Central memory CD8-positive, alpha-beta T cell (primary cell): Measurements from ENCODE around the gene RASA3.

Experiments used
- ATAC-seq: fragments of 150-1000 bp; cut with Tn5 transposase; replicated peaks from 2 replicates; pipeline ENCODE4 v1.10.0; 2022; ENCODE audit warnings: mild to moderate bottlenecking, moderate FRiP score, moderate number of reproducible peaks; ENCODE audit not compliant: poor library complexity, severe bottlenecking; ENCODE audit errors: extremely low read depth
- DNase-seq, 2 donors: peaks; one replicate each; pipeline ENCODE4 v3.0.0; 2021; ENCODE audit warnings: low spot score in 2 of 2
- H3K27ac Mint-ChIP-seq: one replicate; pipeline ENCODE4 v1.8.0; 2022; ENCODE audit warnings: low read depth, mild to moderate bottlenecking, moderate library complexity, mixed read lengths
- H3K27me3 Mint-ChIP-seq: one replicate; pipeline ENCODE4 v1.8.0; 2022; ENCODE audit warnings: mixed read lengths
- H3K36me3 Mint-ChIP-seq: one replicate; pipeline ENCODE4 v1.8.0; 2022; ENCODE audit warnings: mild to moderate bottlenecking, moderate library complexity, mixed read lengths; ENCODE audit not compliant: insufficient read depth
- H3K4me1 Mint-ChIP-seq: one replicate; pipeline ENCODE4 v1.8.0; 2022; ENCODE audit warnings: mixed read lengths
- H3K4me3 Mint-ChIP-seq: one replicate; pipeline ENCODE4 v1.8.0; 2022; ENCODE audit warnings: mild to moderate bottlenecking, moderate library complexity, mixed read lengths
- H3K9me3 Mint-ChIP-seq: one replicate; pipeline ENCODE4 v1.8.0; 2022; ENCODE audit warnings: mixed read lengths

Gene RASA3

DNA sequence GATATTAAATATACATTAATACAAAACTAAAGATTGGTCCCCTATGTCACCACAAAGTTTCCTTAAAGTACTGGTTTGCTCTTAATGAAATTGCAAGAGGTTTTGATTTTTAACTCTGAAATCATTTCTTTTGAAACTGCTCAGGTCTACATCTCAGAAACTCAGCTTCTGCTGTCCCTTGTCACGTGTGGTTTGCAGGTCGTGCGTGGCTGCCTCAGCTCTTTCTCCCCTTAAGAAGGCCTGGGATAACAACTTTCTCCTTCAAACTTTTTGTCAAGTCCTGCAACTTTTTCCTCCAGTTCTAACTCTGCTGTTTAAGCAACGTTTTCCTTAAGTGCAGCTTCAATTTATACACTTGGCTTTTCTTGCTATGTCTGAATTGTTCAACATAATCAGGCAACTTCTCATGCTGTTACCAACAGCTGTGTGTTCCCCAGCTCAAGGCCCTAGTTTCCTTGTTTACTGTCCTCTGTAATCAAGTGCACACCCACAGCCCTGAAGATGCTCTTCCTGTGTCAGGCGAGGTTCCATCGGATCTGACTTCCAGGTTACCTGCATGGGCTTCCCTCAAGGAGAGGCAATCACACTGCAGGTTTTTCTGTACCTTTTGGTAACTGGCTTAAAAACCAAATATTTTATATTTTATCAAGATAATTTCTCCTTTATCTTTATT lies 172.0 kb downstream of the RASA3 start:
- peaks cover 7% of the 10 kb centered on the region for H3K9me3 Mint-ChIP-seq
- H3K4me3 Mint-ChIP-seq, result no peak overlapping the region
- no peak for ATAC-seq
- no peak for DNase-seq
- peaks cover 32% of the 10 kb centered on the region for H3K36me3 Mint-ChIP-seq
- no peaks in the 10 kb centered on the region for H3K27me3 Mint-ChIP-seq
- H3K4me1 Mint-ChIP-seq, result peaks cover 19% of the 10 kb centered on the region
- no peak overlapping the region for H3K27ac Mint-ChIP-seq

DNA sequence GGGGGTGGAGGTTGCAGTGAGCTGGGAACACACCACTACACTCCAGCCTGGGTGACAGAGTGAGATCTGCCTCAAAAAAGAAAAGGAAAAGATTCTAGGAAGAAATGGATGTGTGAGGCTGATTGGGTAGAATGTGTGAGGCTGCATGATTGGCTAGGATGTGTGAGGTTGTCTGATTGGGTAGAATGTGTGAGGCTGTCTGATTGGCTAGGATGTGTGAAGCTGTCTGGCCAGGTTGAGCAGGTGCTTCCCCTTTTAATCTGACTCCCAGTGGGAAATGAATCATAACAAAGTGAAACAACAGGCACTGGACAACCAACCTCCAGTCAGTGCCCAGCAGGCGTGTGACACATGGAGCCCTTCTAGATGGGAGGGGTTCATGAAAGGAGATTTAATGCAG lies 173.2 kb downstream of the RASA3 start:
- Mint-ChIP-seq H3K4me3 (no peak overlapping the region), H3K27ac (peak overlapping the region; percentile 47)

DNA sequence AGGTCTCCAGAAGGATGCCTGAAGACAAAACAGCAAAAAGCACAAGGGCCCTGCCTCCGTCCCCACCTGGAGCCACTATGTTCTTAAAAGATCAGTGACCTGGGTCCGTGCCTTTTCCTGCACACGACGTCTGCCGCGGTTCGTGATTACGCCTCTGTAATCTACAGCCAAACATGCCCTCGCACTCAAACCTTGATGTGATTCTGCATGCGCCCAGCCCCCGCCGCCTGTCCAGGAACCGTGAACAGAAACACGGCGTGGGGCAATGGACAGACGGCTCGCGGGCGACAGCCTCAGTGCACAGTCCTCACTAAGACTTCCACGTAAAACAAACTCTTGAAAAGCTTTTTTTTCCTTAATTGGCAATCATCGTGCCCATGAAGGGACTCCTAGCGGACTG lies 174.1 kb downstream of the RASA3 start:
- Mint-ChIP-seq H3K27ac (peak overlapping the region; percentile 88), H3K4me3 (no peak overlapping the region), H3K27me3 (no peaks in the 10 kb centered on the region), H3K9me3 (peaks cover 7% of the 10 kb centered on the region), H3K36me3 (peaks cover 37% of the 10 kb centered on the region), H3K4me1 (peaks cover 19% of the 10 kb centered on the region)
- DNase-seq, result no peak
- no peak for ATAC-seq

More for the DNA sequence above, 173.2 kb downstream of the RASA3 start:
- peaks cover 7% of the 10 kb centered on the region for H3K9me3 Mint-ChIP-seq
- peaks cover 19% of the 10 kb centered on the region for H3K4me1 Mint-ChIP-seq
- no peak for DNase-seq
- no peaks in the 10 kb centered on the region for H3K27me3 Mint-ChIP-seq
- ATAC-seq, result no peak
- peaks cover 42% of the 10 kb centered on the region for H3K36me3 Mint-ChIP-seq

DNA sequence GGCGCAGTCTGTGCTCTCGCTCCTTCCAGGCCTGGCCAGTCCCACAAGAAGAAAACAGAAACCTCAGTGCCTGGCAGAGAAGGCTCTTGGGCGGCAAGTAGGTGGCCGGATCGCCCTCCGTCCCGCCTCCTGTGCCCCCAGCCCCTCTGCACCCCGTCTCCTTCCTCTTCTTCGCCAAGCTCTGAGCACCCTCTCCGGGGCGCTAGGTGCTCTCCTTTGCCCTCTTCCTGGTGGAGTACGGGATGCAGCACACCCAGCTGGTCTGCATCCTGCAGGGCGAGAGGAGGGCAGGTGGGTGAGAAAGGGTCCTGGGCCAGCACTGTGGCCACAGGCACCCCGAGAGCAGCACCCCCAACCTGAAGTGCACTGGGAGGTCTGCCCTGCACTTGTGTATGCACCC lies 175.9 kb downstream of the RASA3 start:
- peak overlapping the region; percentile 88 for H3K27ac Mint-ChIP-seq

DNA sequence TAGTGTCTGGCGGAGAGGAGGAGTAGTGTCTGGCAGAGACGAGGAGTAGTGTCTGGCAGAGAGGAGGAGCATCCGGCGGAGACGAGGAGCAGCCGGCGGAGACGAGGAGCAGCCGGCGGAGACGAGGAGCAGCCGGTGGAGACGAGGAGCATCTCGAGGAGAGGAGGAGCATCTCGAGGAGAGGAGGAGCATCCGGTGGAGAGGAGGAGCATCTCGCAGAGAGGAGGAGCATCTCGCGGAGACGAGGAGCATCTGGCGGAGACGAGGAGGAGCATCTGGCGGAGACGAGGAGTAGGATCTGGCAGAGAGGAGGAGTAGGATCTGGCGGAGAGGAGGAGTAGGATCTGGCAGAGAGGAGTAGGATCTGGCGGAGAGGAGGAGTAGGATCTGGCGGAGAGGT lies 176.7 kb downstream of the RASA3 start:
- peak overlapping the region; percentile 88 for H3K27ac Mint-ChIP-seq
- peaks cover 19% of the 10 kb centered on the region for H3K4me1 Mint-ChIP-seq

More for the DNA sequence above, 175.9 kb downstream of the RASA3 start:
- ATAC-seq, result no peak
- DNase-seq, result no peak
- Mint-ChIP-seq H3K4me1 (peaks cover 19% of the 10 kb centered on the region), H3K4me3 (peak overlapping the region; percentile 27), H3K27me3 (no peaks in the 10 kb centered on the region), H3K36me3 (peaks cover 41% of the 10 kb centered on the region), H3K9me3 (peaks cover 7% of the 10 kb centered on the region)

DNA sequence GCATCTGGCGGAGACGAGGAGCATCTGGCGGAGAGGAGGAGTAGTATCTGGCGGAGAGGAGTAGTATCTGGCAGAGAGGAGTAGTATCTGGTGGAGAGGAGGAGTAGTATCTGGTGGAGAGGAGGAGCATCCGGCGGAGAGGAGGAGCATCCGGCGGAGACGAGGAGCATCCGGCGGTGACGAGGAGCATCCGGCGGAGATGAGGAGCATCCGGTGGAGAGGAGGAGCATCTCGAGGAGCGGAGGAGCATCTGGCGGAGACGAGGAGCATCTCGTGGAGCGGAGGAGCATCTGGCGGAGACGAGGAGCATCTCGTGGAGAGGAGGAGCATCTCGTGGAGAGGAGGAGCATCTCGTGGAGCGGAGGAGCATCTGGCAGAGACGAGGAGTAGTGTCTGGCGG lies 177.2 kb downstream of the RASA3 start:
- peak overlapping the region; percentile 44 for H3K4me3 Mint-ChIP-seq
- peaks cover 7% of the 10 kb centered on the region for H3K9me3 Mint-ChIP-seq
- H3K36me3 Mint-ChIP-seq, result peaks cover 46% of the 10 kb centered on the region
- no peaks in the 10 kb centered on the region for H3K27me3 Mint-ChIP-seq
- ATAC-seq, result no peak
- H3K4me1 Mint-ChIP-seq, result peaks cover 19% of the 10 kb centered on the region
- peak overlapping the region; percentile 88 for H3K27ac Mint-ChIP-seq
- no peak for DNase-seq

More for the DNA sequence above, 176.7 kb downstream of the RASA3 start:
- no peaks in the 10 kb centered on the region for H3K27me3 Mint-ChIP-seq
- ATAC-seq (no peak), DNase-seq (no peak)
- peaks cover 42% of the 10 kb centered on the region for H3K36me3 Mint-ChIP-seq
- H3K9me3 Mint-ChIP-seq, result peaks cover 7% of the 10 kb centered on the region
- peak overlapping the region; percentile 27 for H3K4me3 Mint-ChIP-seq

DNA sequence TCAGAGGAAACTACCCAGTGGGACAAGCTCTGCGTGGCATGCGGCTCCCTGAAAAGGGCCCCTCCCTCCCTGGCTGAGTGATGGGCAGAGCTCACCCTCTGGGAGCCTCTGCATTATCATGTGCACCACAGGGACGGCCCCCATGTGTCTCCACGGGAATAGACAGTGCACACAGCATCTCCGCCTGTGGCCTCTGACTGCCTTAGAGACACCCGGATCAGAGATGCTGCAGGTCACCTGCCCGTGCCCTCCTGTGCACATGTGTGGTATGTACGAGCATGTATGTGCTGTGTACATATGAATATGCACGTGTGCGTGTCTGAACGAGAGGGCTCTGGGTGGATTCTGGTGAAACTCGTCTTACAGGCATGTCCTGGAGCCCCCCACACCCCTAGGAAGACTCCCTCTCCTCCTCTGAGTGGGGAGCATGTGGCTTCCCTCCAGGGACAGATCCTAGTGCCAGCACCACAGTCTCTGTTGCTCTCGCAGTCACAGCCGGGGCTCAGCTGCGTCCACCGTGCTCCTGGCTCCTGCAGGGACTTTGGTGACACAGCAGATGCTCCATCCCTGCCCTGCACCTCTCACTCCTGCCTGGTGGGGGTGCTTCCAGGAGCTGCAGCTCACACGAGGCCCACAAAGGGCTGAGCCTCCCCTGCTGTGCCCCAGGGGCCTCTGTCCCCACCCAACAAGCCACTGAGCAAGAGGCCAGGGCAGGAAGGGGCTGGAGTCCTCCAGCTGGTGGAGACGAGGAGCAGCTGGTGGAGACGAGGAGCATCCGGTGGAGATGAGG lies 178.2 kb downstream of the RASA3 start:
- no peaks in the 10 kb centered on the region for H3K27me3 Mint-ChIP-seq
- H3K36me3 Mint-ChIP-seq, result peaks cover 44% of the 10 kb centered on the region
- peak overlapping the region; percentile 88 for H3K27ac Mint-ChIP-seq
- no peak overlapping the region for H3K4me3 Mint-ChIP-seq
- ATAC-seq (no peak), DNase-seq (no peak)
- H3K4me1 Mint-ChIP-seq, result peaks cover 19% of the 10 kb centered on the region
- H3K9me3 Mint-ChIP-seq, result peaks cover 7% of the 10 kb centered on the region

DNA sequence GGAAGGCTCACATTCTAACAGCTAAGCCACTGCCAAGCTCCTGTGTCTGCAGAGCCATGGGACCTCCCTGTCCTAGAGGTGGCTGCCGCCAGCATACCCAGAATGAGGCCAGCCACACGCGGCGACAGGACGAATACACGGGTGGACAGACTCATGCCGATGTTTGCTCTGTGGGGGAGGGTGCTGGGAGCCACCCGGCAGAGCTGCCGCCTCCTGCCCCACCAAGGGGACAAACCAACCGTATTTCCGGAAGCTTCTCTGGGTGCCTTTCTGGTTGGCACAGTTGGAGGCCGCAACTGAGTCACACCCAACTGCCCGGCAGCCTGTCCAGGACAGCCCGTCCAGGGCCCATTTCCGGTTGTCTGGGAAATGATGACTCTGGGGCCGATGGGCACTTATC lies 178.9 kb downstream of the RASA3 start:
- Mint-ChIP-seq H3K27ac (no peak overlapping the region), H3K4me1 (peaks cover 19% of the 10 kb centered on the region), H3K27me3 (no peaks in the 10 kb centered on the region), H3K4me3 (no peak overlapping the region), H3K36me3 (peaks cover 44% of the 10 kb centered on the region), H3K9me3 (peaks cover 7% of the 10 kb centered on the region)
- DNase-seq (no peak), ATAC-seq (no peak)

DNA sequence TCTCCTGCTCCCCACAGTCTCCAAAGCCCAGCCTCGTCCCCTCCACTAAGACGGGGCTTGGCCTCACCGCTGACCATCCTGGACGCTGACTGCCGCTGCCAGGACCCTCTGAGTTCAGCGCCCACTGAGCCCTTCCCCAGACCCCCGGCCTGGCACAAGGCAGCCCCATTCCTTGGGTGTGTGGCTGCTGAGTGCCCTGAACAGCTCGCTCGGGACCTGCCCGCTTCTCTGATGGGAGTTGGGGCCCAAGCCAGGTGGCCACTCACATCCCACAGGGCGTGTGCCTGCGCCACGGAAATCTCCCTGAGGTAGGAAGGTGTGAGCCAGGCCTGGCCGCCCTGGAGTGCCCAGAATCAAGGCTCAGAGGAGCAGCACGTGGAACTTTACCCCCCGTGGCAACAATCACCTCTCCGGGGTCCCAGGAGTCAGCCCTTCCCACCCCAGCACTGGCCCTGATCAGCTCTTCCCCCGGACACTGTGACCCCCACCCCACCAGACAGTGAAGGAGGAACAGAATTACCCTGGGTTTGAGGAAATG lies 179.4 kb downstream of the RASA3 start:
- ATAC-seq (no peak), DNase-seq (no peak)
- Mint-ChIP-seq H3K27ac (no peak overlapping the region), H3K4me3 (no peak overlapping the region), H3K36me3 (peaks cover 41% of the 10 kb centered on the region), H3K4me1 (peaks cover 17% of the 10 kb centered on the region), H3K9me3 (peaks cover 7% of the 10 kb centered on the region), H3K27me3 (no peaks in the 10 kb centered on the region)

DNA sequence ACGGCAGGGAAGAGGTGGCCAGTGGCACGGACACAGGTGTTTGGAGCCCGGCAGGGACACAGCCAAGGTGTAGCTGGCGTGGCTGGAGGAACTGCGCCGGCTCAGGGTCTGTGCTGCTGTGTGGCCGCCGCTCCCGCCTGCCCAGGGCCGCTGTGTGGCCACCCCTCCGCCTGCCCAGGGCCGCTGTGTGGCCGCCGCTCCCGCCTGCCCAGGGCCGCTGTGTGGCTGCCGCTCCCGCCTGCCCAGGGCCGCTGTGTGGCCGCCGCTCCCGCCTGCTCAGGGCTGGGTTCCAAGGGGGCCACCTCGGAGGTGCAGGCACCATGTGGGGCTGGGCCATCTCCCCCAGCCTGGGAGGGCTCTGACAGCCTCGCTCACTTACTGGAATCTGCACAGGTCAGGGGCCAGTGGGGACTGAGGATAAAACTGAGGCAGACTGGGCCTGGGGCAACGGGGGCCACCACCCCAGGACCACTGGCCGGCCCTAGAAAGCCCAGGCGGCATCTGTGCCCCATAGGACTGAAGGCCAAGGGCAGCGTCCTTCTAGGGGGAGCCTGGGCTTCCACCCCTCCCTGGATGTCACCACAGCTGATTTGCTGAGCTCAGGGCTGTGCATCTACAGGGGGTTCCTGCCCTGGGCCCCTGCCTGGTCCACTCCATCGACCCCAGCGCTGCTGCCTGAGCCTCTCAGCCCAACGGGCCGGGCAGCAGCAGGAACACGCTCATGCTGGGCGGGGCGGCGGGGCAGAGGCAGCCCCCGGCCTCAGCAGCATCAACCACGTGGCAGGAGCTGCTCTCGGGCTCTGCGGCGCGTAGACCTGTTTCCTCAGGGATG lies 180.1 kb downstream of the RASA3 start:
- DNase-seq, result no peak
- Mint-ChIP-seq H3K4me1 (peaks cover 10% of the 10 kb centered on the region), H3K4me3 (no peak overlapping the region), H3K27me3 (no peaks in the 10 kb centered on the region), H3K9me3 (peaks cover 7% of the 10 kb centered on the region), H3K27ac (no peak overlapping the region), H3K36me3 (peaks cover 39% of the 10 kb centered on the region)
- no peak for ATAC-seq

DNA sequence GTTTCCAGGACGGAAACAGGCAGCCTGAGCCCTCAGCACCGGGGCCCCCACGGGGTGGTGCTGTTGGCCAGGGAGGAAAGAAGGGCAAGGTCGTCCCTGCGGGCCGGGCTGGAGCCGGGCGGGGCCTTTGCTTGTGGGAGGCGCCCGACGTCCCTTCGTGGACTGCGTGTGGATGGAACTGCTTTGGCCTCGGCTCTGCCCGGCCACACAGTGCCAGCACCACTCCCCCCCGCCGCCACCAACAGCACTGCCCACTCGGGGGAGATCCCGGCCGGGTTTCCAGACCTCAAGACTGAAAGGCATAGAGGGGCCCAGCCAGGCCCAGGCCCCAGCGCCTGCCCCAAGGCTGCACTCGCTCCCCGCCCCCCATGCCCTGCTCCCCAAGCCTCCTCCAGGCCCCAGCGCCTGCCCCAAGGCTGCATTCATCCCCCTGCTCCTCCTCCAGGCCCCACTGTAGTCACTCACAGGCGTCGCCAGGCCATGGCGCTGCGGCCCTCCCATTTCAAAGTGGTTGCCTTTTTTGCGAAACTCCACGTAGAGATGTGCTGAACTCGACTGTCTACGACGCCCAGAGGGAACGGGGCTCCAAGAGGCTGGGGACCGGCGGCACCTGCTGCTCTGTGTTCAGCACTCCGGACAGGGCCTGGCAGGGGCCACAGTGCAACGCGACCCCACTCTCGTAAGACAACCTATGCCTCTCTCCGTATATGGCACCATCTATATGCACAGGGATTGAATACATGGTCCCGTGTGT lies 181.0 kb downstream of the RASA3 start:
- Mint-ChIP-seq H3K4me1 (peaks cover 11% of the 10 kb centered on the region), H3K27ac (peak overlapping the region; percentile 76), H3K9me3 (peaks cover 7% of the 10 kb centered on the region), H3K36me3 (peaks cover 34% of the 10 kb centered on the region), H3K4me3 (no peak overlapping the region), H3K27me3 (no peaks in the 10 kb centered on the region)
- DNase-seq (no peak), ATAC-seq (peak; percentile 49)
